GM21381 (cell line): ENCODE measurements around the gene METAP1D.
"Not testable (repeated sequence)": the region's sequence is repeated elsewhere in the genome, so short reads cannot be mapped to it uniquely, and the experiment has no call there.

Experiments
- ATAC-seq: cut with Tn5 transposase; IDR thresholded peaks from one replicate; pipeline ENCODE4 v1.9.1; 2021; ENCODE audit warnings: mild to moderate bottlenecking, moderate library complexity; ENCODE audit not compliant: unreplicated experiment

Gene METAP1D

GRCh38 chr2:172047566-172048507 lies 48.1 kb downstream of the METAP1D start:
- no peak for ATAC-seq

- ATAC-seq, result no peak
Observed at GRCh38 chr2:172048508-172049503, 49.1 kb downstream of the METAP1D start.

DNA sequence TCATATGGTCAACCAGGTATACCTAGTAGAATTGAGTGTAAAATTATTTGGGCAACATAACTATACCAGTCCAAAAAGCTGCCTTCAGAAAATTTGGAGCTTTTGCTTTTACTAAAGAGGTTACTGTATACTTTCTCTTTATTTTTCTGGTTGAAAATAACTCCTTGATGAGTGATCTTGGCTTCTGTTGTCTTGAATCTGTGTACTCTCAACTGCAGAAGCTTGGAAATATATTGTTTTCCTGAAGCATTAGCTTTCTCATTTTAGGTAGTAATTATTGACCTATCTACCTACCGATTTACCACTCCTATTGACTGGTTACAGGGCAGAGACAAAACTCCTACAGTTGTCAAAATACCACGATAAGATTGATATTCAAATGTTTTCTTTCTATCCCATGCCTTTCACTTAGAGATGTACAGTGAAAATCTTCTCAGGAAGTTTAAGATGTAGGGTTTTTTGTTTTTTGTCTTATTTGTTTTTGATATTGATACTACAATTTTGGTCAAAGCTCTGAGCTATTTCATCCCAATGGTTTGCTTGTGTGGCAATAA lies 49.9 kb downstream of the METAP1D start:
- ATAC-seq, result no peak

- no peak for ATAC-seq
Observed at GRCh38 chr2:172050479-172051125, 50.8 kb downstream of the METAP1D start.

DNA sequence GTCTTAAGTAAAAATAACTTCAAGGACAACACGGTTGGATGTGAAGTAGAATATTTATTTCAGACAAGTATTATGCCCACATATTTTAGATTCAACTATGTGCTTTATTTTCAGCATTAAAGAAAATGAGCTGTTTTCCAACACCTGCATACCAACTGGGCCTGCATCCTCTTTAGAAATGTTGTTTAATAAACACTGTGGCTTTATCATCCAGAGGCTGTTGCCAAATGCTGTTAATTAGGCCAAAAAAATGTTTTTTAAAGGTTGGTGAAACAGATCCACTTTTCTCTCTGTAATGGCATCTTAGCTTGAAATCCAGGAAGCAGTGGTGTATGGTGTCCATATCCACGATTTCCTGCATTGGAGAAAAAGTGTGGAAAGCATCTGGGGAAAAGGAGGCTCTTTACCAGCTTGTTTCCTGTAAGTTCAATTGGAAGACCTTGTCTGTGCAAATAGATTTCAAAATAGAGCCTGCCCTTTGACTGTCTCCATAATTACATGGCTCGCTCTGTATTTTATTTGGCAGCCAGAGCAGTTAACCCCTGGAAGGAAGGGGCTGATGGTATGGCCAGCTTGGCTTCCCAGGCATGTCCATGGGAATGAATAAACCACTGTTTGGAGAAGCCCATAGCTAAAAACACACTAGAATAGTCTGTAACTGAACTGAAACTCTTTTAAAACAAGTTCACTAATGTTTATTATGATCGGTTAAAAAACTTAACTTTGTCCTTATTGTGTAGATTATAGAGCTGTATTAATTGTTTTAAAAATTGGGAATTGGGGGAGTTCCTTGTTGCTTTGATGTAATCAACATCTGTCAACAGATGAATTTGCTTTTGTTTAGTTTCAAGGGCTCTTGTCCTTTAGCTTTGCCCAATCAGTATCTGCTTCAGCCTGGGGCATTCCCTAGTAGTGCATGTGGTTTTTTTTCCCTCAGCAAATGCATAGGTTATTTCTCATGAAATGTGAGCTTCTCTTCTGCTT lies 52.5 kb downstream of the METAP1D start:
- ATAC-seq, result no peak

DNA sequence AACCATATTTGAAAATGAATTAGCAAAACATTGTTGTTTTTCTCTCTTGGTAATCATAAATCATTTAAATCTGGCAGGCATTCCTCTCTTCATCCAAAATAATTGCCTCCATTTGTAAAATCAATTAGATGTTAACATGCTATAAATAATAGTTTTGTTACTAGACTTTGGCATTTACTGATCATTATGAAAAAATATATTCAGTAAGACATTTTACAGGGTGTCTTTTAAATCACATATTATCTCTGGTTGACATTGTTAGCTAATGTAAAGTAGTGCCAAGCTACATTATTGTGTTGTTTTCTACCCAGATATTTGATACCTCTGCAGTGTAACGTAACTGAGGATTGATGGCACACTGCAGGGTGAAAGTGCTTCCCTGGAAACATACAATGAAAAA lies 53.7 kb downstream of the METAP1D start:
- no peak for ATAC-seq

DNA sequence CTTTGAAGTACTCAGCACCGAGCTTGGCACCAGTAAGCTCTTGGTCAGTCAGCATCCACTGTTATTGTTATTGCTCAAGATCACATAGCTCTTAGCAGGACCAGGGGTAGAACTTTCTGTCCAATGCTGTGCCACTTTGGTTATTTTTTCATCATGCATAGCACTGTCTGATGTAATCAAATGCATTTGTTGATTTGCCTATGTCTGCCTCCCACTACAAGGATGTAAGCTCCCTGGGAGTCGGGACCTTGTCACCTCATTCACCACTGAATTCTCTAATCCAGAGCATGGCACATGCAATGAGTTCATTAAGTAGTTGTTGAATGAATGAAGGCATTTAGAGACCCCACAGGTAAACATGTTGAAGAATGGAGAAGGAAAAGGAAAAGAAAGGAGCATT lies 56.5 kb downstream of the METAP1D start:
- ATAC-seq, result no peak

GRCh38 chr2:172058660-172059059 lies 58.9 kb downstream of the METAP1D start:
- no peak for ATAC-seq

GRCh38 chr2:172060118-172060517 lies 60.4 kb downstream of the METAP1D start:
- not testable (repeated sequence) for ATAC-seq

DNA sequence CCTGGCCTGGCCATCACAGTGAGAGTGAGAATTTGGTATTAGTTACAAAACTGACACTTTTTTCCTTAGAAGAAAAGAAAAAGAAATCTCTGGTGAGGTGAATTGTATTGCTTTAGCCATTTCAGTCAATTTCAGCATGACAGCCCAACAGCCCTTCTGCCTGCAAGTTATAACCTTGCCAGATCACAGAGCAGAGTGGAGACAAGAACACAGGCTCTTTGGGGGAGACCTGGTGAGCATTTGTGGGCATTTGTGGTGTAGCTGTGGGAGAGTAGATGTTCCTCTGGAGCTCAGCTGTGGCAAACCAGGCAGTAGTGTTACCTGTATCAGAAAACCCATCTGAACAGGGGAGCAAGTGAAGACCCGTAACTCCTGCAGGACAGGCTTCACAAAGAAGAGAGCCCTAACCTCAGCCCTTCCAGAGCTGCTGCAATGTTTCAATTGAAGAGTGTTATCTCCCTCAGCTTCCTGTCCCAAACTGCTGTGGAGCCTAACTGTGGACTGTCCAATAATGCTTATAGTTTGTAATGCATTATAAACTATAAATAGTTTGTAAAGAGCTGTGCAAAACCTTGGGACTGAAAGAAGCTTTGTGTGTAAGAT lies 62.8 kb downstream of the METAP1D start:
- ATAC-seq, result no peak

DNA sequence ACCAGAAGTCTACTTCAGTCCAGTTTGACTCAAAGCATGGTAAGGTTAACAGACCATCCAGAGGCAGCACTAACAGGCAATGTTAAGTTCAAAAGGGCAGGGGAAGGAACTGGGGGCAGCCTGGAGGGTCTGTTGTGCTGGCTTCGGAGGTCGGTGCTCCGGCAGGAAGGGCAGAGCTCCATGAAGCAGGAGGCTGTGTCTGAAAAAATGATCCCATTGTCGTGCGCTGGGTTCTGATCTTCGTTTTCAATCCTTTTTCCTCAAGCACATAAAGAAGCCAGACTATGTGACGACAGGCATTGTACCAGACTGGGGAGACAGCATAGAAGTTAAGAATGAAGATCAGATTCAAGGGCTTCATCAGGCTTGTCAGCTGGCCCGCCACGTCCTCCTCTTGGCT lies 63.7 kb downstream of the METAP1D start:
- no peak for ATAC-seq

DNA sequence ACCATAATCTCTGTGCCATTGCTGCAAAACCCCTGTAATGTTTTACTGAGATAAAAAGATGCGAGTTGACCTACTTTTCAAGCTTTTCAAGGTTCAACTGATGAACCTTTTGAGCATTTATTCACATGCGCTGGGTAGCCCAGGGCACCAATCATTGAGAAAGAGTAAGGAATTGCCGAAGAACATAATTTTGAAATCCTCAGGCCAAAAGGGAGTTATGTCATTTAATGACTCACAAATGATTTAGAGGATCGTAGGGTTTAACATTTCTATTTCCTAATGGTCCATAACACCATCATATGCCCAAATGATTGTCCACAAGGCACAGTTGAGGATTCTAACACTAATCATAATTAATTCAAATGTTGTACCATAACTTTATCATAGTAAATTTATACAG lies 65.4 kb downstream of the METAP1D start:
- no peak for ATAC-seq

DNA sequence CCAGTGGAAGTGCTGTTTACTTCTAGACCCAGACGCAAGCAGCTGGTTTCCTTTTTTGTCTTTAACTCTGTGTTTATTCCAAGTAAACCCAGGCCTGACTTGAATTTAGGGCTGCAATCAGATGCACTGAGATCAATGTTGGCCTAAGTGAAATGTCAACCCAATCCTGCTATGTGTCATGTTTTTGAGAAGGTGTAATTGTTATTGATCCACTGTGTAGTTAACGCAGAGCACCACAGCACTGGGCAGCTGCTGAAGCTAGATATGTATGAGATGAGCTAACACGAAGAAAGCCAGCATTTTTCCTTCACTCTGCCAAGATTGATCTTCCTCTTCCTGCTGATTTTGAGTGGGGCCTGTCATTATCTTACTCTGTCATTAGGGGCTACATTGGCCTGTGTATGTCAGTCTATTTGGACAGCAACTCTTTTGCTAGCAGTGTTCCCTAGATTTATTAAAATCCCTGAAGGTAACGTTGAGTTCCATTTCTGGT lies 66.7 kb downstream of the METAP1D start:
- no peak for ATAC-seq

DNA sequence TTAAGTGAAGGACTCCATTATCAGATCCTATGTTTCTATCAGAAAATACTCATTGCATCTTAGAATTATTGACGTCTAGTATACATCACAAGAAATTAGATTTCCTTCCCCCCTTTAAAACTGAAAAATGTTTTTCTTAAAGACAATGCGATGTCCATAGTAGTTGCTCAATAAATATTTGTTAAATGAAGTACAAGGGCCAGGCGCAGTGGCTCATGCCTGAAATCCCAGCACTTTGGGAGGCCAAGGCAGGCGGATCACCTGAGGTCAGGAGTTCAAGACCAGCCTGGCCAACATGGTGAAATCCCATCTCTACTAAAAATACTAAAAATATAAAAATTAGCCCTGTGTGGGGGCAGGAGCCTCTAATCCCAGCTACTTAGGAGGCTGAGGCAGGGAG lies 68.2 kb downstream of the METAP1D start:
- ATAC-seq, result not testable (repeated sequence)

- ATAC-seq, result no peak
Observed at GRCh38 chr2:172070936-172071335, 71.2 kb downstream of the METAP1D start.

- ATAC-seq, result no peak
Observed at GRCh38 chr2:172072303-172072702, 72.5 kb downstream of the METAP1D start.

- no peak for ATAC-seq
Observed at GRCh38 chr2:172072706-172073105, 73.0 kb downstream of the METAP1D start.

DNA sequence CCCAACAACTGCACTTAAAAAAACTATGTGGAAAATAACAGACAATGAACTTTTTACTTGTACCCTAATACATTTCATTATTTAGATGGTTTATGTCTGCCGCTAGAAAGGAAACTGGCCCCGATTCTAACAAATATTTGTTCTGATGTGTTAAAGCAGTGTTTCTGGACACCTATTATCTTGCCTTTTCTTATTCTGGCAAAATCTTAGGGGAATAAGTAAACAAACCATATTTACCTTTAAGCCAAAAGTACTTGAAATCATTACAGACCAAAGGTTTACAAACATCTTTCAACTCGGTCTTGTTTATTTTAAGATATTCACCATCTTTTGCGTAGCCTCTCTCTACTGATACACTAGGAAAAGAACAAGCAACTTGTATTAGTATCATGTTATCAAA lies 73.8 kb downstream of the METAP1D start:
- ATAC-seq, result no peak

DNA sequence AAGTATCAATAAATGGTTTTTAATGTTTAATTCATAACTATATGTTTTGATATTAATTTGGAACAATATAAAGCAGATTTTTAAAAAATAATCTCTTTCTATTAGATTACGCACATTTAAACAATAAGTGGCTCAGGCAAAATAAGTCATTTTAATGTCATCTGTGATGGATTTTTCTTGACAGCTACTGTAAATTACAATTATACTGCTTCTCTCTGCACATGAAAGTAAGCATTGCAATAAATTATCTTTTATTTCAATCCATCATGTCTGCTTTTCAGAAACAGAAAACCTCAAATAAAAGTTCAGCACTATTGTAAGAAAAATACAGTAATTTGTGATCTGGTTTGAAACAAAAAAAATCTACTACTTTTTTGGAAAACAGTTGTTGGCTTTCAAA lies 74.5 kb downstream of the METAP1D start:
- ATAC-seq, result no peak
